HTERT RPE-1 (cell line): ENCODE results near the gene BNC2.
"Not testable (repeated sequence)": the region's sequence is repeated elsewhere in the genome, so short reads cannot be mapped to it uniquely, and the experiment has no call there.

Source experiments
- in situ Hi-C: fragments of 300-500 bp; cut with MboI; formaldehyde crosslinking; loops from 4 replicates; pipeline ENCODE4 v1.14.3; 2020; ENCODE audit warnings: low sequenced_read_pairs

Gene BNC2, protein sequence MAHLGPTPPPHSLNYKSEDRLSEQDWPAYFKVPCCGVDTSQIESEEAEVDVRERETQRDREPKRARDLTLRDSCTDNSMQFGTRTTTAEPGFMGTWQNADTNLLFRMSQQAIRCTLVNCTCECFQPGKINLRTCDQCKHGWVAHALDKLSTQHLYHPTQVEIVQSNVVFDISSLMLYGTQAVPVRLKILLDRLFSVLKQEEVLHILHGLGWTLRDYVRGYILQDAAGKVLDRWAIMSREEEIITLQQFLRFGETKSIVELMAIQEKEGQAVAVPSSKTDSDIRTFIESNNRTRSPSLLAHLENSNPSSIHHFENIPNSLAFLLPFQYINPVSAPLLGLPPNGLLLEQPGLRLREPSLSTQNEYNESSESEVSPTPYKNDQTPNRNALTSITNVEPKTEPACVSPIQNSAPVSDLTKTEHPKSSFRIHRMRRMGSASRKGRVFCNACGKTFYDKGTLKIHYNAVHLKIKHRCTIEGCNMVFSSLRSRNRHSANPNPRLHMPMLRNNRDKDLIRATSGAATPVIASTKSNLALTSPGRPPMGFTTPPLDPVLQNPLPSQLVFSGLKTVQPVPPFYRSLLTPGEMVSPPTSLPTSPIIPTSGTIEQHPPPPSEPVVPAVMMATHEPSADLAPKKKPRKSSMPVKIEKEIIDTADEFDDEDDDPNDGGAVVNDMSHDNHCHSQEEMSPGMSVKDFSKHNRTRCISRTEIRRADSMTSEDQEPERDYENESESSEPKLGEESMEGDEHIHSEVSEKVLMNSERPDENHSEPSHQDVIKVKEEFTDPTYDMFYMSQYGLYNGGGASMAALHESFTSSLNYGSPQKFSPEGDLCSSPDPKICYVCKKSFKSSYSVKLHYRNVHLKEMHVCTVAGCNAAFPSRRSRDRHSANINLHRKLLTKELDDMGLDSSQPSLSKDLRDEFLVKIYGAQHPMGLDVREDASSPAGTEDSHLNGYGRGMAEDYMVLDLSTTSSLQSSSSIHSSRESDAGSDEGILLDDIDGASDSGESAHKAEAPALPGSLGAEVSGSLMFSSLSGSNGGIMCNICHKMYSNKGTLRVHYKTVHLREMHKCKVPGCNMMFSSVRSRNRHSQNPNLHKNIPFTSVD

DNA sequence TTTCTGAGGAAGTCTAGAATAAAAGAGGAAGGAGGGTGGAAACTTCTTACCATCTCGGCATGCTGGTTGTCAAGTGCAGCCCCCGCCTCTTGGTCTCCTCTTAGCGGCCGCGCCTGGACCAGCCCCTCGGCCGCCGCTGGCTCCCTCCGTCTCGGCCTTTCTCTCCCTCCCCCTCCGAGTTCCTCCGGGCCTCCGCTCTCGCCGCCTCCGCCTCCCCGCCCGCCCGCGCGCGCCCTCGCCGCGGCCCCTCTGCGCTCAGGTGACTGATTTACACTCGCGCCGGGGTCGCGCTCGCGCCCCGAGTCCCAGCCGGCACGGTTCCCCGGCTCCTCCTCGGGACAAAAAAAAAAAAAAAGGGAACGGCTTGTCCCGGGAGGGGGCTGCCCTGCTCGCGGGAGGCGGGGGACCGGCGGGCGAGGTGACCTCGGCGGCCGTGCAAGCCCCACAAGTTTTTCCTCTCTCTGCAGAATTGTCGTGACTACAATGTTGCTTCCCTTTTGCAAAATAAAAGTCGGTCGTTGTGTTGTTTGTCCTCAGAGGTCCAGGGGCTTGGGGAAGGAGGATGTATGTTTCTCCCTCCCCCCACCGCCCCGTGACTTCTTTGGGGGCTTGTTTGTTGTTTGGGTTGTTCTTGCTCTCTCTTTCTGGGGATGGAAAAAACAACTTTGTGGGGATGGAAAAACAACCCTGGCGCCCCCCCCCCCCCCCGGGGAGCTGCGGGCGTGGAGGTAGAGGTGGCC lies at the start of gene BNC2:
Gene BNC2, minus strand, starts transcription at position 75 of the 740 bp plus-strand sequence. Its CDS starts 22 bp downstream, at position 53.
- in situ Hi-C loops: no loop called here

GRCh38 chr9:16918920-16919319 lies 48.5 kb upstream of the BNC2 start:
- in situ Hi-C loops: no loop called here

DNA sequence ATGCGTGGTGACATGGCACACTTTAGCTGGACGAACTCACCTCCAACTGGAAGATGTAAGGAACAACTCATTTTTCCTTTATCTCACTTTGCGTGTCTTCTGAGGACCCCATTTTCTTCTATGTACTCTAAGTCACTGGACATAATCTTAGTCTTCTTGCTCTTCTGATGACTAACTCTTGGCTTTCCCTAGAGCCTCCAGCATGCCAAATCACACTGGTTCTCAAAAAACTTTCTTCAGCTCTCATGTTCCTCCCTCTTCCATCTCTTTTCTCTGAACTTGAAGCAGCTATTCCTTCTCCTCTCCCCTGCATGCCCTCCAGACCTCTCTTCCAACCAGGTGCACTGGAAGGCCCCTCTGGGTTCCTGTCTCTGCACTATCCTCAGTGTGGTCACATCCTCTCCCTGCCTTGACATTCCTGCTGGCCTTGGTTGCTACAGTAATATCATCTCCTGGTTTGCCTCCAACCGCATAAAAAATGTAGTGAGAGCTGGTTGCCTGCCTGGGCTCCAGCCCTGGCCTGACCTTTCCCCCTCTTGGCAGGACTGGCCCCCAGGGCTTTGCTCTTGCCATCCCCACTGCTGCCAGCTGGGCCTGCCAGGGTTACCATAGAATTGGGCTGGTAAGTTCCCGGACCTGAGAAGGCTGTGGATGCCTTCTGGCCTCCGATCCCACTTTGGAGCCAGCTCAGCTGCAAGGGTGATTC lies 44.8 kb upstream of the BNC2 start:
- in situ Hi-C loops: no loop called here

- in situ Hi-C loops: no loop called here
Observed at GRCh38 chr9:16912197-16912596, 41.7 kb upstream of the BNC2 start.

DNA sequence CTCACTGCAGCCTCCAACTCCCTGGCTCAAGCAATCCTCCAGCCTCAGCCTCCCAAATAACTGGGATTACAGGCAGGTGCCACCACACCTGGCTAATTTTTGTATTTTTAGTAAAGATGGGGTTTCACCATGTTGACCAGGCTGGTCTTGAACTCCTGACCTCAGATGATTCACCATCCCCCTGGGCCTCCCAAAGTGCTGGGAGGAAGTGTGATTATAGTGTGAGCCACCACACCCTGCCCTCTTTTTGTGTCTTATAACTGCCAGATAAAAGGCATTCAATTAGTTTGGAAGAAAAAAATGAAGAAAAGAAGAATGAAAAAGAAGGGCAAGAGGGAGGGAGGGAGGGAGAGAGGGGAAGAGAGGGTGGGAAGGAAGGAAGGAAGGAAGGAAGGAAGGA lies 37.7 kb upstream of the BNC2 start:
- in situ Hi-C loops: not testable (repeated sequence)

GRCh38 chr9:16904655-16905054 lies 34.2 kb upstream of the BNC2 start:
- in situ Hi-C loops: no loop called here

GRCh38 chr9:16901590-16901989 lies 31.1 kb upstream of the BNC2 start:
- in situ Hi-C loops: no loop called here

DNA sequence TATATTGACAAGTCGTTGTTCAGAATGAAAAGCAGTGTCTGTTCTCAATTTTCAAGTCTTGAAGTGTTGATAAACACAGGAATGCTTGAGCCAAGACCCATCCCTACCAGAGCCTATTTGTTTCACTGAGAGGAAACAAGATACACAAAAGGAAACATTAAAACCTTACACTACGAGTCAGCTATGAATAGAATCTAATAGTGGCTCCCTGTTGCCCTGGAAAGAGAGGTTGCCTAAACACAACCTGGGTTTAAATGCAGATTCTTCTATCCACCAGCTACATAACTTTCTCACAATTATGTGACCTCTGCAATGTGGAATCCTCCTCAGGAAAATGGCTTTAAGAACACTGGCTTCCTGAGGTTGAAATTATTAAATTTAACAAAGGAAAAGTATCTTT lies 29.1 kb upstream of the BNC2 start:
- in situ Hi-C loops: no loop called here

DNA sequence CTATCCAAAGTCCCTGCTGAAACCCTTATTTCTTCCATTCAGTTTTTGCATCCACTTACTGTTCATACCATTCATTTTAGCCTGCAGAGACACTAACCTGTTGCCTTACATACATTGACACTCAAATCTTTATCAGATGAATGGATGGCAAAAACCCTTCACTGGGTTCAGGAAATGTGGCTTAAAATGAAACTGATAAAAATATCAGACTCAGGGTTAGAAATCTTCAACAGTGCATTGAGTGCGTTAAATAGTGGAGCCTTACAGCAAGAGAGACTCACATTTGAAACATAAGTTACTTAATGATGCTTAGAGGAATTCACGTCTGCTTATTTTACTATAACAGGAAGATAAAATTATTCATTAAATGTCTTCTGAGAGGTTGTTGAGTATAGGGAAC lies 28.0 kb upstream of the BNC2 start:
- in situ Hi-C loops: no loop called here

GRCh38 chr9:16888594-16888993 lies 18.1 kb upstream of the BNC2 start:
- in situ Hi-C loops: no loop called here

DNA sequence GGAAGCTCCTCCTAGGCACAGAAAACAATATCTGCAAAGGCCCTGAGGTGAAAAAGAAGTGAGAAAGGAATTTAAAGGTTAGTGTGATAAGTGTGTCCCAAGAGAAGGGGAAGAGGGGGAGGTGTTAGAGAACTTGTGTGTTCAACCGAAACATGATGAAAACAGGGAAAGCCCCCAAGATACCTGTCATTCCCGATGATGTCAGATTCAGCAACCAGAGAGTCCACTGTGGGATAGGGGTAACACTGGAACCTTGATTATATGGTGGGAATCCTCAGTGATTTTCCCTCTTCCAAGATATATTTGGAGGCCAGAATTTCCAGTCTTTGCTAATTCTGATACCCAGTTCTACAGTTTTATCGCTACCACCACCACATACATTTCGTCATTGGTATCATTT lies 15.5 kb upstream of the BNC2 start:
- in situ Hi-C loops: no loop called here

- in situ Hi-C loops: no loop called here
Observed at GRCh38 chr9:16884952-16885513, 14.6 kb upstream of the BNC2 start.

- in situ Hi-C loops: no loop called here
Observed at GRCh38 chr9:16884373-16884772, 13.9 kb upstream of the BNC2 start.

GRCh38 chr9:16883586-16883985 lies 13.1 kb upstream of the BNC2 start:
- in situ Hi-C loops: no loop called here

- in situ Hi-C loops: not testable (repeated sequence)
Observed at GRCh38 chr9:16882440-16882839, 12.0 kb upstream of the BNC2 start.

GRCh38 chr9:16879416-16879815 lies 8.9 kb upstream of the BNC2 start:
- in situ Hi-C loops: no loop called here

GRCh38 chr9:16877256-16877655 lies 6.8 kb upstream of the BNC2 start:
- in situ Hi-C loops: no loop called here

DNA sequence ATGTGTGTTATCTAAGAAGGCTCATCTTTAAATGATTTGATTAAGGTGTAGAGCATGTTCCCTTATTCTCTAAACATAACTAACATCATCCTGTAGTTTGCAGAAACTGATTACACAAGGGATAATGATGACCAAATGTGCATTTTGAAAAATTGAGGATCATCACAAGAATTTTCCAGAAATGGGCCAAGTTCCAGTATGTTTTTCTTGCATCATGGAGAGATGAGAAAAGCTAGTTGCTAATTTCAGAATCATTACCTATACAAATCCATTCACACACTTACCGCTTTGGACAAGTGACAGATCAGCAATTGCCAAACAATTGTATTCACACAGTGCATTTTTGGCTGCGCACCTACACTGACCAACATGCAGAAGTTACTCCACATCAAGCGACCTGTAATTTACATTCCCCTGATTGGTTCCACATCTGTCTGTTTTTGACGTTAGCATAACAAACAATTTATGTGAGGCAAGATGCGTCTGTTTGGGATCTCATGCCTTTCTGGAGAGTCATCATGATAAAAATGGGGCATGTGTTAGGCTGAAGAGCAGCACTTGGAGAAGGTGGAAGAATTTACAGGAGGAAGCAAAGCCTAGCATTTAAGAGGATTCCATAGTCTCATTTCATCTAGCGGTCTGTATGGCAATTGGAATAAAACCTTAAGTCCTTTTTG lies 2.8 kb upstream of the BNC2 start:
- in situ Hi-C loops: no loop called here
